ENCODE measurements around the gene EPHB2.

The EPHB2 gene

GRCh38 chr1:22952694-22953056 is 242.0 kb downstream of the EPHB2 start:
- no peak for TF ChIP-seq CTCF (IDR thresholded peaks at IDR 0.05; ENCODE audit: extremely low read depth, insufficient read depth, missing control alignments)
- in situ Hi-C loops (cut with MboI; ENCODE audit: low pct_unique_long_range_greater_than_20kb, low sequenced_read_pairs, unreplicated experiment) = no loop called here
- no peak for DNase-seq (ENCODE audit: low spot score)

GRCh38 chr1:22953057-22953739 is 242.6 kb downstream of the EPHB2 start:
- in situ Hi-C loops (cut with MboI; ENCODE audit: low pct_unique_long_range_greater_than_20kb, low sequenced_read_pairs, unreplicated experiment) = no loop called here
- DNase-seq (ENCODE audit: low spot score) = no peak
- TF ChIP-seq CTCF (IDR thresholded peaks at IDR 0.05; ENCODE audit: extremely low read depth, insufficient read depth, missing control alignments) = no peak

- no peak for TF ChIP-seq CTCF (IDR thresholded peaks at IDR 0.05; ENCODE audit: extremely low read depth, insufficient read depth, missing control alignments)
- DNase-seq (ENCODE audit: low spot score) = no peak
- in situ Hi-C loops (cut with MboI; ENCODE audit: low pct_unique_long_range_greater_than_20kb, low sequenced_read_pairs, unreplicated experiment) = no loop called here
These were observed 243.1 kb downstream of the EPHB2 start for GRCh38 chr1:22953740-22954141.

- no peak for DNase-seq (ENCODE audit: low spot score)
- TF ChIP-seq CTCF (IDR thresholded peaks at IDR 0.05; ENCODE audit: extremely low read depth, insufficient read depth, missing control alignments) = no peak
- in situ Hi-C loops (cut with MboI; ENCODE audit: low pct_unique_long_range_greater_than_20kb, low sequenced_read_pairs, unreplicated experiment) = no loop called here
These were observed 244.5 kb downstream of the EPHB2 start for GRCh38 chr1:22955146-22955545.

GRCh38 chr1:22957066-22957465 is 246.4 kb downstream of the EPHB2 start:
- in situ Hi-C loops (cut with MboI; ENCODE audit: low pct_unique_long_range_greater_than_20kb, low sequenced_read_pairs, unreplicated experiment) = no loop called here
- TF ChIP-seq CTCF (IDR thresholded peaks at IDR 0.05; ENCODE audit: extremely low read depth, insufficient read depth, missing control alignments) = no peak
- DNase-seq (ENCODE audit: low spot score) = no peak

GRCh38 chr1:22958556-22958955 is 247.9 kb downstream of the EPHB2 start:
- TF ChIP-seq CTCF (IDR thresholded peaks at IDR 0.05; ENCODE audit: extremely low read depth, insufficient read depth, missing control alignments) = no peak
- DNase-seq (ENCODE audit: low spot score) = no peak
- in situ Hi-C loops (cut with MboI; ENCODE audit: low pct_unique_long_range_greater_than_20kb, low sequenced_read_pairs, unreplicated experiment) = no loop called here
